DOHH2 (cell line): ENCODE data around the gene GPATCH8.

ENCODE experiments used
- CTCF ChIP-seq: fragments of 200-600 bp; sonication (generic); IDR thresholded peaks from one replicate; pipeline ENCODE4 v1.5.1; 2014; ENCODE audit warnings: antibody characterized with exemption, mild to moderate bottlenecking, low read depth, low read length; ENCODE audit not compliant: poor library complexity, severe bottlenecking
- EZH2phosphoT487 ChIP-seq: fragments of 200-600 bp; sonication (generic); IDR thresholded peaks from 2 replicates; pipeline ENCODE4 v1.6.1; 2017; ENCODE audit warnings: borderline replicate concordance, mild to moderate bottlenecking, antibody characterized with exemption, low read length, moderate library complexity, mixed read lengths

GRCh38 chr17:44444735-44445105 lies 58.5 kb downstream of the GPATCH8 start:
- no peak for TF ChIP-seq CTCF
- no peak for TF ChIP-seq EZH2phosphoT487
